HFFc6 (cell line): ENCODE data around the gene HSD17B12. TPM values are rescaled to one million over a fixed set of nuclear protein-coding genes. Genes with fewer than 3 reads are reported as not detected.

Experiments
- DNase-seq: peaks from one replicate; pipeline ENCODE4 v3.0.0-alpha.2; 2018
- H3K27ac Mint-ChIP-seq: 2 replicates; pipeline ENCODE4 v1.8.0; 2020; ENCODE audit warnings: mild to moderate bottlenecking, mixed read lengths
- H3K27me3 Mint-ChIP-seq: 2 replicates; pipeline ENCODE4 v1.8.0; 2021; ENCODE audit warnings: mild to moderate bottlenecking, moderate library complexity, mixed read lengths; ENCODE audit not compliant: insufficient read depth
- H3K36me3 Mint-ChIP-seq: 2 replicates; pipeline ENCODE4 v1.8.0; 2021; ENCODE audit warnings: low read depth, mixed read lengths
- H3K4me1 Mint-ChIP-seq: 2 replicates; pipeline ENCODE4 v1.8.0; 2020; ENCODE audit warnings: low read depth, mixed read lengths
- H3K4me3 Mint-ChIP-seq: 2 replicates; pipeline ENCODE4 v1.8.0; 2020; ENCODE audit warnings: mild to moderate bottlenecking, moderate library complexity, mixed read lengths
- H3K9me3 Mint-ChIP-seq: 2 replicates; pipeline ENCODE4 v1.8.0; 2020; ENCODE audit warnings: mild to moderate bottlenecking, mixed read lengths
- CTCF ChIP-seq: fragments of 200-600 bp; sonication (generic); IDR thresholded peaks from 2 replicates; pipeline ENCODE4 v1.5.0; 2021; ENCODE audit warnings: antibody characterized with exemption, mild to moderate bottlenecking
- total RNA-seq, 6 experiments: library from RNA; stranded (reverse); fragmentation: NEBNext Ultra II Directional; extraction: Animal tissue kit (Norgen Biotek cat#: 25700); gene quantifications; 2 replicates in 1 of 6; 3 replicates in 5 of 6; pipeline ENCODE4 v1.2.3, GENCODE V29; 2021

The HSD17B12 gene
- total RNA-seq, 6 experiments from 2014 or later = 89.1 to 119 (median 99.0) TPM

GRCh38 chr11:43712676-43713075, 32.1 kb downstream of the HSD17B12 start:
- H3K27me3 Mint-ChIP-seq = no peaks in the 10 kb centered on the region
- no peak for DNase-seq
- H3K4me1 Mint-ChIP-seq = peaks cover 12% of the 10 kb centered on the region
- no peaks in the 10 kb centered on the region for H3K36me3 Mint-ChIP-seq
- peak overlapping the region; percentile 33; the same call in 1 of the 2 replicates for H3K4me3 Mint-ChIP-seq
- no peaks in the 10 kb centered on the region for H3K9me3 Mint-ChIP-seq
- TF ChIP-seq CTCF = no peak
- H3K27ac Mint-ChIP-seq = peak overlapping the region; percentile 75; the same call in 1 of the 2 replicates

- Mint-ChIP-seq H3K27me3 (no peaks in the 10 kb centered on the region), H3K4me3 (no peak overlapping the region), H3K4me1 (no peaks in the 10 kb centered on the region), H3K27ac (no peak overlapping the region), H3K9me3 (peaks cover 12% of the 10 kb centered on the region), H3K36me3 (peaks cover 11% of the 10 kb centered on the region)
- no peak for DNase-seq
- no peak for TF ChIP-seq CTCF
These were observed 37.8 kb downstream of the HSD17B12 start for GRCh38 chr11:43718373-43718772.

- no peak for TF ChIP-seq CTCF
- H3K36me3 Mint-ChIP-seq = peaks cover 4% of the 10 kb centered on the region
- H3K27ac Mint-ChIP-seq = no peak overlapping the region
- DNase-seq = no peak
- H3K4me1 Mint-ChIP-seq = no peaks in the 10 kb centered on the region
- H3K27me3 Mint-ChIP-seq = no peaks in the 10 kb centered on the region
- H3K4me3 Mint-ChIP-seq = no peak overlapping the region
- peaks cover 4% of the 10 kb centered on the region for H3K9me3 Mint-ChIP-seq
These were observed 43.1 kb downstream of the HSD17B12 start for GRCh38 chr11:43723617-43724016.

- Mint-ChIP-seq H3K36me3 (peaks cover 24% of the 10 kb centered on the region), H3K4me3 (no peak overlapping the region), H3K27me3 (no peaks in the 10 kb centered on the region; the same call in none of the 2 replicates), H3K27ac (no peak overlapping the region), H3K4me1 (peaks cover 25% of the 10 kb centered on the region), H3K9me3 (no peaks in the 10 kb centered on the region)
- no peak for DNase-seq
- no peak for TF ChIP-seq CTCF
These were observed 51.7 kb downstream of the HSD17B12 start for GRCh38 chr11:43732225-43732624.

GRCh38 chr11:43734256-43734655, 53.7 kb downstream of the HSD17B12 start:
- peaks cover 45% of the 10 kb centered on the region for H3K4me1 Mint-ChIP-seq
- H3K9me3 Mint-ChIP-seq = no peaks in the 10 kb centered on the region
- peaks cover 24% of the 10 kb centered on the region for H3K36me3 Mint-ChIP-seq
- H3K27me3 Mint-ChIP-seq = no peaks in the 10 kb centered on the region; the same call in none of the 2 replicates
- no peak overlapping the region for H3K27ac Mint-ChIP-seq
- DNase-seq = no peak
- H3K4me3 Mint-ChIP-seq = no peak overlapping the region
- TF ChIP-seq CTCF = no peak

GRCh38 chr11:43735115-43735514, 54.6 kb downstream of the HSD17B12 start:
- DNase-seq = no peak
- Mint-ChIP-seq H3K27ac (no peak overlapping the region), H3K4me1 (peaks cover 53% of the 10 kb centered on the region), H3K9me3 (no peaks in the 10 kb centered on the region), H3K4me3 (no peak overlapping the region), H3K36me3 (peaks cover 30% of the 10 kb centered on the region), H3K27me3 (no peaks in the 10 kb centered on the region; the same call in none of the 2 replicates)
- TF ChIP-seq CTCF = no peak
